Measurements from ENCODE around the gene RAI1. TPM values are rescaled to one million over a fixed set of nuclear protein-coding genes. Genes with fewer than 3 reads are reported as not detected.

The RAI1 gene
- total and polyA plus RNA-seq, 2 of the 13 experiments (the other 11 are each of a cell fraction or from before 2014, with no cell fraction given) = 3.4 to 5.2 TPM

GRCh38 chr17:17781591-17782496 lies 100.6 kb downstream of the RAI1 start (continued):
- no peak for TF ChIP-seq WIZ (CRISPR knock-in tag; IDR thresholded peaks at IDR 0.05)
- TF ChIP-seq SIX1 (CRISPR knock-in tag; IDR thresholded peaks at IDR 0.05; ENCODE audit: borderline replicate concordance) = no peak
- TF ChIP-seq ZNF3 (CRISPR knock-in tag; IDR thresholded peaks at IDR 0.05) = no peak
- TF ChIP-seq ZNF160 (CRISPR knock-in tag; IDR thresholded peaks at IDR 0.05) = no peak
- no peak for TF ChIP-seq HNRNPL (IDR thresholded peaks at IDR 0.05; ENCODE audit: low read depth, low read length)
- no peak for TF ChIP-seq ETV5 (CRISPR knock-in tag; IDR thresholded peaks at IDR 0.05; ENCODE audit: borderline replicate concordance)
- TF ChIP-seq MAZ (IDR thresholded peaks at IDR 0.05; ENCODE audit: borderline replicate concordance, low read depth, low read length) = 0 out of 2 replicates have a peak, but pooled peaks have one; percentile 25
- TF ChIP-seq MAZ (CRISPR knock-in tag; IDR thresholded peaks at IDR 0.05; ENCODE audit: low read depth) = 0 out of 2 replicates have a peak, but pooled peaks have one; percentile 37
- no peak for TF ChIP-seq ATRX (CRISPR knock-in tag; IDR thresholded peaks at IDR 0.05; ENCODE audit: borderline replicate concordance)
- TF ChIP-seq PCBP1 (IDR thresholded peaks at IDR 0.05; ENCODE audit: borderline replicate concordance, low read depth, low read length) = 0 out of 2 replicates have a peak, but pooled peaks have one; percentile 24
- TF ChIP-seq DDIT3 (CRISPR knock-in tag; IDR thresholded peaks at IDR 0.05) = no peak
- 0 out of 2 replicates have a peak, but pooled peaks have one; percentile 10 for TF ChIP-seq ZGPAT (CRISPR knock-in tag; IDR thresholded peaks at IDR 0.05)
- TF ChIP-seq SP1 (IDR thresholded peaks at IDR 0.05) = no peak
- TF ChIP-seq SP1 (CRISPR knock-in tag; IDR thresholded peaks at IDR 0.05) = no peak
- TF ChIP-seq ZNF782 (CRISPR knock-in tag; IDR thresholded peaks at IDR 0.05; ENCODE audit: borderline replicate concordance) = no peak
- no peak for TF ChIP-seq ZNF547 (CRISPR knock-in tag; IDR thresholded peaks at IDR 0.05)
- TF ChIP-seq NFATC3 (CRISPR knock-in tag; IDR thresholded peaks at IDR 0.05) = no peak
- TF ChIP-seq TEAD2 (CRISPR knock-in tag; IDR thresholded peaks at IDR 0.05) = no peak
- no peak for TF ChIP-seq CERS6 (CRISPR knock-in tag; IDR thresholded peaks at IDR 0.05)
- TF ChIP-seq HOXA7 (CRISPR knock-in tag; IDR thresholded peaks at IDR 0.05) = no peak
- no peak for TF ChIP-seq STAT6 (CRISPR knock-in tag; IDR thresholded peaks at IDR 0.05; ENCODE audit: borderline replicate concordance)
- TF ChIP-seq ZNF567 (CRISPR knock-in tag; IDR thresholded peaks at IDR 0.05; ENCODE audit: borderline replicate concordance) = no peak
- no peak for TF ChIP-seq ATF6 (CRISPR knock-in tag; conservative IDR thresholded peaks at IDR 0.05)

Data from HepG2 (cell line).